GM11168 (cell line): Measurements from ENCODE around the gene MFGE8.

Experiments used
- in situ Hi-C: fragments of 300-500 bp; cut with MboI; formaldehyde crosslinking; loops from one replicate; pipeline ENCODE4 v1.12.0; 2022; ENCODE audit warnings: low sequenced_read_pairs; ENCODE audit not compliant: unreplicated experiment

The MFGE8 gene

DNA sequence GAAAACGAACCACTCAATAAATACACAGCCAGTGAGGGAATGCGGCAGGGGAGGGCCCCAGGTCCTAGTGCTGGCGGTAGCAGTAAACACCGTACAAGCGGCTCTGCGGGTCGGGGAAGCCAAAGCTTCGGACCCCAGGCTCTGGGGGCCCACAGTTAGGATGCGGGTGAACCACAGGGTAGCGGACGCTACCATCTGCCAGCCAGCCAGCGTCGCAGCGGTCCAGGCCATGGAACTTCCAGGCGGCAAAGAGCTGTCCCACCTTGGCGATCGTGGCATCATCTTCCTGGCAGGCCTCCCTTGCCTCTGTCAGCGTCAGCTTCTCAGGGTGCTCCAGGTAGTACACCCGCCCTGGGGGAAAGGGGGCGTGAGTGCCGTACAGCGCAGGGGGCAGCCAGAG, 35.3 kb downstream of the MFGE8 start:
- in situ Hi-C loops, result no loop called here

DNA sequence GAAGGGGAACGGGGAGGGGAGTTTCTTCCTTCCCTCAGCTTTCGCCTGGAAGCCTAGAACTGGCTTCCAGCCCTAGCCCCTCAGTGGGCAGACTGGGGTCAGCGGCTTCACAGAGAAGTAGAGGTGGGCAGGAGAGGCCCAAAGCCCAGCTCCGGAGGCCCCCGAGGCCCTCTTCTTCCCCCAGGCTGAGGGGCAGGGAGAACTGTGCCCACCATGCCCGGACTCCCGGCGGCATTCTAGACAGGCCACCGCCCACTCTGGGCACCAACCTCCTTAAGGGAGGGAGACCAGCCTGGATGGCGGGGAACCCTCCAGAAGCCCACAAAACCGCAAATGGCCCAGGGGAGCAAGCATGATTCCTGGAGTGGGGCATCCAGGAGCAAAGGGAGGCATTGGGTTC, 35.8 kb downstream of the MFGE8 start:
- in situ Hi-C loops, result no loop called here

DNA sequence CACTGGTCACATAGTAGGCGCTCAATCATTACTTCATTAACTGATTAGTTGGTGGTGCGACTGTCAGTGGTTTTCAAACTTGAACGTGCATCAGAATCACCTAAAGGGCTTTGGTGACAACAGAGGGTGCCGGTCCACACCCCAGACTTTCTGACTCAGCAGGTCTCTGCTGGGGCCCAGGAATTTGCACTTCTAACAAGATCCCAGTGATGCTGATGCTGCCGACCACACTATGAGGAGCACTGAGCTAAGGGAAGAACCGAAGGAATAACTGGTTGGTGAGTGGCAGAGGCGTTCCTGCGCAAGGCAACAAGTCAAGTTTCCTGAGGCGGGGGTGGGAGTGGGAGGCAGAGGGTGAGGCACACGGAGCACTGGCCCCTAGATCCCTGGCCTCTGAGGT, 36.6 kb downstream of the MFGE8 start:
- in situ Hi-C loops, result no loop called here

DNA sequence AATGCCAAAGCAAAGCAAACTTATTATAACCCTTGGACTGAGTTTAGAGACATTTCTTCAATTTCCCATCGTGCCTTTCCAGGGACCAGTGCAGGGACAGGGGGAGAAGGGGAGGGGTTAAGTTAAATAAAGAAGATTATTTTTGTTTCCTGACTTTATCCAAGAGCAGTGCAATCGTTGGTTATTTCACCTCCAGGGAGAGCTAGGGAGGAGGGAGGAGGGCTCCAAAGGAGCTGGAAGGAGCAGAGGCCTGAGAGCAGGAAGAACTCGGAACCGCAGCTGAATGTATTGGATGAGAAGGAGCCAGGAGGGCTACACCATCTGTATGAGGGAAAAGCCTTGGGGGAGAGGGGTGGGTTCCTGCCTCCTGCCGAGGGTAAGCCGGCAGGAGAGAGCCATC, 38.5 kb downstream of the MFGE8 start:
- in situ Hi-C loops, result no loop called here

DNA sequence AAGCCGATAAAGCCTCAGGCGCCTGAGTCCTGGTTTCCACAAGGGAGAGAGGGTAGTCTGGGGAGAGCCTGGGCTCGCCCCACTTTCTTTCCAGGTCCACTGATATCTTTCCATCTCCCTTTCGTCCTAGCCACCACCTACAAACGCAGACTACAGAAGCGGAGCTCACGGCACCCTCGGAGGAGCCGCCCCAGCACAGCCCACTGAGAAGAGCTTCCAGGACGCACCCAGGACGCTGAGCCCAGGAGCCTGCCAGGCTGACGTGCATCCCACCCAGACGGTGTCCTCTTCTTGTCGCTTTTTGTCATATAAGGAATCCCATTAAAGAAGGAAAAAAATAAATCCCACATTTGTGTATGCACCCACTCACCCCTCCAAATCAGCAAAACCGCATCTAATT, 38.9 kb downstream of the MFGE8 start:
- in situ Hi-C loops, result no loop called here

DNA sequence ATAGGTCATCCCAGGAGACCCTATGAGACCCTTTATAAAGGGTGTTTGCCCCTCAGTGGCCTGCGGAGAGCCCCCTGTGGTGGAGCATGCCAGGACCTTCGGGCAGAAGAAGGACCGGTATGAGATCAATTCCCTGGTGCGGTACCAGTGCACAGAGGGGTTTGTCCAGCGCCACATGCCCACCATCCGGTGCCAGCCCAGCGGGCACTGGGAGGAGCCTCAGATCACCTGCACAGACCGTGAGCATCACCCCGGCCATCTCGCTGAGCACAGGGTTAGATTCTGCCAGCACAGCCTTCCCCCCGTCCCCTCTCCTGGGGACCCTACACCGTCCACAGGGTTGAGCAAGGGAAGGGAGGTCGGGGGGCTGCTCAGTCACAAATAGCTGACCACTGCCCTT, 39.4 kb downstream of the MFGE8 start:
- in situ Hi-C loops, result no loop called here

DNA sequence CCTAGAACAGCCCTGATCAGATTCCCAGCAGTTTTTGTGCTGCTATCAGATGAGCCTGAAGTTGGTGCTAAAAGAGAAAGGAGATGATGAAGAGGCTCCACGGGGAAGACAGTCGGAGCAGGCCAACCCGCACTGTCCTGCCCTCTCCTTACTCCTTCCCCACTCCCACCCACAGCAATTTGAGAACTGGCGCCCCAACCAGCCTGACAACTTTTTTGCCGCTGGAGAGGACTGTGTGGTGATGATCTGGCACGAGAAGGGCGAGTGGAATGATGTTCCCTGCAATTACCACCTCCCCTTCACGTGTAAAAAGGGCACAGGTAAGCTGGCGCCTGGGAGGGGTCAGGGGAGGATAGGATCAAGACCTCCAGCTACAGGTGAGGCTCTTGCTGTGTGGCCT, 40.5 kb downstream of the MFGE8 start:
- in situ Hi-C loops, result no loop called here

DNA sequence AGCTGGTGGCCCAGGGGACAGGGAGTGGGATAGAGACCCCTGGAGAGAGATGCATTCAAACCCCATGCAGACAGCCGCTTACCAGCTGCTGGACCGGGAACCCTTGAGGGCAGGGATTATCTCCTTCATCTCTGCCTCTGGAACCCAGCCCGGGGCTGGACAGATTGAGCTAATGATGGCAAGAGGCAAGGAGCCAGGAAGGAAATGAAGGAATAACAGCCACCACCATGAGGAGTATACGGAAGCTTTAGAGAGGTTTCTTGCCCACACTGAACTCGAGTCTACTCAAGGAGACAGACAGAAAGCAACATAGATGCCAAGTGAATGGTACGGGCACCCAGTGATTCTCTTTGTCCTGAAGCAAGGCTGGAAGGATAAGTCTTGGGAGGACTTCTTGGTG, 41.1 kb downstream of the MFGE8 start:
- in situ Hi-C loops, result no loop called here

DNA sequence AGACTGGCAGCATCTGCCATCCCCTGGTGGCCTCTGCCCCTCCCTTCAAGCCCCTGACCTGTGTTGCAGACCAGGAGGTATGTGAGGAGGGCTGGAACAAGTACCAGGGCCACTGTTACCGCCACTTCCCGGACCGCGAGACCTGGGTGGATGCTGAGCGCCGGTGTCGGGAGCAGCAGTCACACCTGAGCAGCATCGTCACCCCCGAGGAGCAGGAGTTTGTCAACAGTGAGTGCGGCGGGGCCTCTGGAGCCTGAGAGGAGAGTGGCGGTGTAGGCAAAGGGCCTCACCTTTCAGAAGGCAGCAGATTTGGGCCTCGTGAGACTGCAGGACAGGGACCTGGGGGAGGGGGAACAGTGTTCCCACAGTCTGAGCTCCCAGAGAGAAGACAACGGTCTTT, 41.9 kb downstream of the MFGE8 start:
- in situ Hi-C loops, result no loop called here

DNA sequence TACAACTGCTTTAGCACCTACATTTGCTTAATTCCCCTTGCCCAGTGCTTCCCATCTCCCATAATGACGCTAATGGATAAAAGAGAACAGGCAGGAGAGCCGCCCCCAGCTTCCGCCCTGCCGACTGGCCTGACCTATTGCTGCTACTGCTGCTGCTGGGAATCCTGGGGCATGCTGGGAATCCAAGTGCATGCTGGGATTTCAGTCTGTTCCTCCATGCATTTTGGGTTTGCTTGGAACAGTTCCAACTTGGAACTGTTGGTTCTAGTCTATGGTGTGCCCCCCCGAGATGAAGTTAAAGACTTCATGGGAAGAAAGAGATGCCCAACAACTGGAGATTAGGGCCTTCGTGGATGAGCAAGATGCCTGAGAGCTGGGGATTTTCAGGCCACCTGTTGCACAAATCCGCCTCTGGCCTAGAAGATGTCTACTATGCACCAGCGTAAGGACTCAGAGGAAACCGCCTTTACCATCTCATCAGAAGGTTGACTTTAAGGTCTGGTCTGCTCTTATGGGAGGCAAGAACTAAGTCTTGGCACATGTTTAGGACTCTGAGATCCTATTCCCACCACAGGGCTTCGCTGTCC, 46.8 kb downstream of the MFGE8 start:
- in situ Hi-C loops, result no loop called here

DNA sequence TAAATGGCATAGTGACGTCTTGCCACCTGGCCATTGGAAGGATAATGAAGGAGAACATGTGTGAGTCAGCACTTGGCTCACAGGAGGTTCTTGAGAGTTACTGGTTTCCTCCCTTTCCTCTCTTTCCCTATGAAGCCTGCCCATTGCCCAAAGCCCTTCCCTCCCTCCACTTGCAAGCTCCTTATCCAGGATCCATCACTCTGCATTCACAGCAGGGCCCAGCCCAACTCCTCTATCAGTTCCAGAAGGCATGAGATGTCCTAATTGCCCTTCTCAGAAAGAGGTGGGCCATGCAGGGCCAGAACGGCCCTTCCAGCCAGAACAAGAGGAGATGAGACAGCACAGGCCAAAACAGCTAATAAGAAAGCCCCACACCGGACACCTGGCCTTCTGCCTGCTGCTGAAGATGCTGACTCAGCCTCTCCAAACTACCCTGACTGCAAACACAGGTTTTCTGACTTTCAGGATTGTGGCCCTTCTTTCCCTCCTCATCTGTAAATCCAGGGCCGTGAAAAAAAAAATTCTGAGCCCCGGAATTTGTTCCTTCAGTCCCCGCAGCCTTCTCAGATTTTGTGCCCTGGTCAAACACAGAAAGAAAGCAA, 47.6 kb downstream of the MFGE8 start:
- in situ Hi-C loops, result no loop called here

DNA sequence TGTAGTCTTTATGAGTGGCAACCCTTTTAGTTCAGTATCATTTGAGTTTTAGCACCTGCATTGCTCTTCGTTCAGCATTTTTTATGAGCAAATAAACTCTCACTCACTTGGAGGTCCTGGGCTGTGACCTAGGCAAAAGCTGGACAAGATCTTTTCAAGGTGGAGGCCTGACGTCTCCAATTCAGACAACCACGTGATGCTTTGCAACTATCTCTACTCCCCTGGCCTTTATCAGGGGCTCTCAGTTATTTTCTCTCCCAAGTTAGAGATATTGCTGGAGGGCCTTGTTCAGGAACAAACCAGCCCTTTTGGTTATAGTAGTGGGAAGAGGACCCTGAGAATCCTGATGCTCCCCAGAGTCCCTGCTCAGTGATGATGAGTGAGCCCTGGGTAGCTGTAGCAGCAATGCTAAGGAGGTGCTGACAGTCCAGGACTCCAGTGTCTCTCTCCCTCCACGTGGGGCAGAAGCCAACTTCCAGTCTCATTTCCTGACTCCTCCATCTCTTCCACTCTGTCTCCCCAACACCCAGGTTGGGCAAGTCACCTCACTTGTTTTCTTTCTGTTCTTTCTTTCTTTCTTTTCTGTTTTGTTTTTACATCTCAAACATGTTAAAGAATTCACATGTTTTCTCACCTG, 48.2 kb downstream of the MFGE8 start:
- in situ Hi-C loops, result no loop called here

DNA sequence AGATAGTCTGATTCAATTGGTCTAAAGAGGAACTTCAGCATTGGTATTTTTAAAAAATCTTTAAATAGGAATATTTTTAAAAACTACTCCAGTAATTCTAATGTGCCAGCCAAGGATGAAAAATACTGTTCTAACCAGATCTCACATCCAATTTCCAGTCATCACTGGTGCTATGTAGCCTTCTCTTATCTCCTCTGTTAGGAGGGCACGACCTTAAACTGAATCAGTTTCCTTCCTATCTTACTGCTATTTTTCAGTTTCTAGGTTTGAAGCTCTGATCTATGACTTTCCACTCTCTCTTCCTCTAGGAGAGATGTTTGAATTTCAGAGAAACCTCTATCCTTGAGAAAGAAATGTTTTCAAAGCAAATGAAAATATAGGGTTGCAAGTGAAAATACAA, 49.8 kb downstream of the MFGE8 start:
- in situ Hi-C loops, result no loop called here

DNA sequence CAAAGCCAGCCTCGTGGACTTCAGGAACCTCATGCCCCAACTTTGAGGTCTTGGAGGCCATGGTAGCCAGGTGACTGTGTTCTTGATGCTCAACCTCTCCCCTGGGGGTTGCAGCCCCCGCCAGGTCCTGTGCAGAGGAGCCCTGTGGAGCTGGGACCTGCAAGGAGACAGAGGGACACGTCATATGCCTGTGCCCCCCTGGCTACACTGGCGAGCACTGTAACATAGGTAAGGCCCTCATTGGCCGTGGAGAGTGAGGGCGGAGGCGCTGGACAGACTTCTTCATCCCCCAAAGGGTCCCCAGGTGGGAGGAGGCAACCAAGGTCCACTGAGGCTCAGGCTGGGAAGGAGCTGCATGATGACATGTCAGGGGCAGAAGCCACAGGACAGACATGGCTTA, 53.0 kb downstream of the MFGE8 start:
- in situ Hi-C loops, result no loop called here

DNA sequence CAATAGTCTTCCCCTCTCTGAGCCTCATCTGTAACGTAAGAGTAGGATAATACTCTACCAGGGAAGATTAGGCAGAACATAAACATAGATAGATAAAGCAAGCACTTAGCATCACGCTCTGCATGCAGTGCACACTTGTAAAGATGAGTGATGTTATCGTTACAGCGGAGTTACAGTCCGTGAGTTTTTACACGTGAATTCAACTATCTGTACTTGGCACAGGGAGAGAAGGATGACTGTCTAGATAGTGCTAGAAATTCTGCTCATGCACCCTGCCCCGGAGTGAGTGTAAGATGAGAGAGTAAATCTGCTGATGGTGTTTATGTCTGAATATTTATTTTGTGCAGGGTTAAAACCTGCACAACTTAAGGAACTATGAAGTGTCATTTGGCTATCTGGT, 53.6 kb downstream of the MFGE8 start:
- in situ Hi-C loops, result no loop called here

DNA sequence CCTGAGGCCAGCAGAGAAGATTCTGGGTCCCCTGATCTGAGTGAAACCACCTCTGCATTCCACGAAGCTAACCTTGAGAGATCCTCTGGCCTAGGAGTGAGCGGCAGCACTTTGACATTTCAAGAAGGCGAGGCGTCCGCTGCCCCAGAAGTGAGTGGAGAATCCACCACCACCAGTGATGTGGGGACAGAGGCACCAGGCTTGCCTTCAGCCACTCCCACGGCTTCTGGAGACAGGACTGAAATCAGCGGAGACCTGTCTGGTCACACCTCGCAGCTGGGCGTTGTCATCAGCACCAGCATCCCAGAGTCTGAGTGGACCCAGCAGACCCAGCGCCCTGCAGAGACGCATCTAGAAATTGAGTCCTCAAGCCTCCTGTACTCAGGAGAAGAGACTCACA, 54.2 kb downstream of the MFGE8 start:
- in situ Hi-C loops, result no loop called here

DNA sequence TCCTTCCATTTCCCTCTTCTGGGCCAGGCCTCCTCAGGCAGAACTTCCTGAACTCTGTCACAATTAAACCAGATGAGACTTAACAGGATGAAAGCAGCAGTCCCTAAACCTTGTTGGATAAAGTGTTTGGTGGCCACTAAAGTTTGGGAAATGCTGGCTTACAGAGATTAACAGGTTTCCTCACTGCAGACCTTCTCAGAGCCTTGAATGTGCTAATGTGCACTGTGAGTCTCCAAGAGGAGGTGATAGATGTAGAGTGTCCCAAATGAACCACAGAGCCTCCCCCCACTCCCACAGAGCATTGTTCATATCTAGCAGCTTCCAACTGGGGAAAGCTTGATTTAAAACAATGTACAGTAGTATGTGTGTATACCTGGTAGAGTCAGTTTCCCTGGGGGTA, 60.7 kb downstream of the MFGE8 start:
- in situ Hi-C loops, result no loop called here

DNA sequence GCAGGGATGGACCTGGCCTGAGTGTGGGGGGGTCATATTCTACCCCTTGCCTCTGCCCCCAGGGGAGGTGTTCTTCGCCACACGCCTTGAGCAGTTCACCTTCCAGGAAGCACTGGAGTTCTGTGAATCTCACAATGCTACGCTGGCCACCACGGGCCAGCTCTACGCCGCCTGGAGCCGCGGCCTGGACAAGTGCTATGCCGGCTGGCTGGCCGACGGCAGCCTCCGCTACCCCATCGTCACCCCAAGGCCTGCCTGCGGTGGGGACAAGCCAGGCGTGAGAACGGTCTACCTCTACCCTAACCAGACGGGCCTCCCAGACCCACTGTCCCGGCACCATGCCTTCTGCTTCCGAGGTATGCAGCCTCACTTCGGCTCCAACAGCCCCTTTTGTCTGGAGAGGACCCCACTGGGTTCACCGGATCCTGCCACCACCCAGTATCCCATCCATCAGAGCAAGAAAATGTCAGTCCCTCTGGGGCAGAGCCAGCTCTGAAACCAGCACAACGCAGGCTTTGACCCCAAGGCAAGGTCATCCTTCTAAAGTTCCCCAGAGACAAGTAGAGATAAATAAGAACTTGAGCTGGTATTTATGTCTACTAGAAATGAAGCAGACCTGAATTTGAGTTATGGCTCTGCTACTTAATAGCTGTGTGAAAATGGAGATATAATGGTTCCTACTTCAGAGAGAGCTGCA, 63.7 kb downstream of the MFGE8 start:
- in situ Hi-C loops, result loop anchor here (25.0 kb wide), 2 partner anchors 237 to 362 kb away; partner anchors contain the start of gene AEN
